IPS-NIHi7 (cell line): Measurements from ENCODE around the gene UPB1.
"Not testable (repeated sequence)": the region's sequence is repeated elsewhere in the genome, so short reads cannot be mapped to it uniquely, and the experiment has no call there.

Source experiments
- DNase-seq: peaks from one replicate; pipeline ENCODE4 v3.0.0; 2012; ENCODE audit warnings: mixed read lengths; ENCODE audit errors: extremely low spot score

Gene UPB1

GRCh38 chr22:24529898-24530297 is 34.8 kb downstream of the UPB1 start:
- no peak for DNase-seq

- DNase-seq, result not testable (repeated sequence)
These were observed 35.8 kb downstream of the UPB1 start for GRCh38 chr22:24530968-24531367.

GRCh38 chr22:24532075-24532474 is 36.9 kb downstream of the UPB1 start:
- DNase-seq, result no peak

- no peak for DNase-seq
These were observed 40.2 kb downstream of the UPB1 start for GRCh38 chr22:24535348-24535747.

GRCh38 chr22:24536089-24536488 is 41.0 kb downstream of the UPB1 start:
- no peak for DNase-seq

- no peak for DNase-seq
These were observed 45.3 kb downstream of the UPB1 start for GRCh38 chr22:24540470-24540869.

- DNase-seq, result no peak
These were observed 46.8 kb downstream of the UPB1 start for GRCh38 chr22:24541681-24542515.

- DNase-seq, result no peak
These were observed 47.5 kb downstream of the UPB1 start for GRCh38 chr22:24542641-24543040.

GRCh38 chr22:24543185-24543601 is 48.1 kb downstream of the UPB1 start:
- no peak for DNase-seq

- DNase-seq, result no peak
These were observed 48.6 kb downstream of the UPB1 start for GRCh38 chr22:24543679-24544243.

- DNase-seq, result no peak
These were observed 53.7 kb downstream of the UPB1 start for GRCh38 chr22:24548812-24549211.

- DNase-seq, result no peak
These were observed 55.1 kb downstream of the UPB1 start for GRCh38 chr22:24550028-24550901.

- DNase-seq, result no peak
These were observed 55.8 kb downstream of the UPB1 start for GRCh38 chr22:24550902-24551435.

- not testable (repeated sequence) for DNase-seq
These were observed 57.6 kb downstream of the UPB1 start for GRCh38 chr22:24552503-24553286.

GRCh38 chr22:24553597-24554312 is 58.6 kb downstream of the UPB1 start:
- DNase-seq, result no peak

GRCh38 chr22:24554313-24555164 is 59.4 kb downstream of the UPB1 start, which contains the start of gene GUCD1:
Gene GUCD1, minus strand, starts transcription at chr22:24555138. Its CDS starts 147 bp downstream, at chr22:24554991.
- no peak for DNase-seq

- peak; percentile 100 for DNase-seq
These were observed 60.3 kb downstream of the UPB1 start, which contains the start of gene SNRPD3 for GRCh38 chr22:24555165-24556039. Gene SNRPD3, plus strand, starts transcription at chr22:24555999. Its CDS starts 1,676 bp downstream, at chr22:24557675.

- no peak for DNase-seq
These were observed 64.3 kb downstream of the UPB1 start for GRCh38 chr22:24559471-24559870.
